WTC11 (cell line): ENCODE results near the gene TTC4. TPM values are rescaled to one million over a fixed set of nuclear protein-coding genes. Genes with fewer than 3 reads are reported as not detected.

Source experiments
- ATAC-seq: fragments of 200-7000 bp; cut with Tn5 transposase; 2 replicates; pipeline ENCODE4 v1.10.0; 2021; ENCODE audit warnings: mild to moderate bottlenecking, moderate library complexity
- CTCF ChIA-PET: fragments of 300-600 bp; sonication (Branson Sonifier 250); formaldehyde crosslinking; loops from one replicate; lab custom pipeline; 2021; ENCODE audit warnings: antibody characterized with exemption; lab: Charles Lee
- POLR2A ChIA-PET: fragments of 350-600 bp; sonication (Branson Sonifier 250); formaldehyde crosslinking; loops from one replicate; lab custom pipeline; 2021; ENCODE audit warnings: antibody characterized with exemption; lab: Charles Lee
- DNase-seq: peaks from one replicate; pipeline ENCODE4 v3.0.0; 2021; ENCODE audit warnings: low spot score
- H3K27ac Mint-ChIP-seq: 2 replicates; pipeline ENCODE4 v1.8.0; 2021; ENCODE audit warnings: mixed read lengths
- H3K27me3 Mint-ChIP-seq: 2 replicates; pipeline ENCODE4 v1.8.0; 2021; ENCODE audit warnings: low read depth, mild to moderate bottlenecking, moderate library complexity, mixed read lengths
- H3K36me3 Mint-ChIP-seq: 2 replicates; pipeline ENCODE4 v1.8.0; 2021; ENCODE audit warnings: mixed read lengths
- H3K4me1 Mint-ChIP-seq: 2 replicates; pipeline ENCODE4 v1.8.0; 2022; ENCODE audit warnings: mixed read lengths
- H3K4me3 Mint-ChIP-seq: 2 replicates; pipeline ENCODE4 v1.8.0; 2021; ENCODE audit warnings: mild to moderate bottlenecking, moderate library complexity, mixed read lengths
- H3K9me3 Mint-ChIP-seq: 2 replicates; pipeline ENCODE4 v1.8.0; 2021; ENCODE audit warnings: mixed read lengths
- EMX1 ChIP-seq: fragments of 250-450 bp; sonication (Bioruptor Pico); IDR thresholded peaks from 2 replicates; pipeline ENCODE4 v1.8.0; 2021; ENCODE audit warnings: mild to moderate bottlenecking
- FOXK1 ChIP-seq: sonication (generic); formaldehyde crosslinking; IDR thresholded peaks from 2 replicates; pipeline ENCODE4 v1.8.0; 2022; ENCODE audit warnings: mild to moderate bottlenecking, moderate library complexity, missing genetic modification reagents
- GTF2I ChIP-seq: fragments of 250-450 bp; sonication (Bioruptor Pico); conservative IDR thresholded peaks from 2 replicates; pipeline ENCODE4 v1.4.0; 2021; ENCODE audit warnings: mild to moderate bottlenecking
- IRF2 ChIP-seq: sonication (generic); formaldehyde crosslinking; IDR thresholded peaks from 2 replicates; pipeline ENCODE4 v1.8.0; 2022; ENCODE audit warnings: low read depth, missing genetic modification reagents, borderline replicate concordance
- MXD4 ChIP-seq: fragments of 250-450 bp; sonication (Bioruptor Pico); IDR thresholded peaks from 2 replicates; pipeline ENCODE4 v1.8.0; 2021; ENCODE audit warnings: mild to moderate bottlenecking, moderate library complexity, borderline replicate concordance
- OVOL2 ChIP-seq: fragments of 250-450 bp; sonication (Bioruptor Pico); IDR thresholded peaks from 2 replicates; pipeline ENCODE4 v1.9.0; 2021; ENCODE audit warnings: mild to moderate bottlenecking, borderline replicate concordance
- RORB ChIP-seq: fragments of 250-450 bp; sonication (Bioruptor Pico); IDR thresholded peaks from 2 replicates; pipeline ENCODE4 v1.9.0; 2021; ENCODE audit warnings: mild to moderate bottlenecking
- SMAD4 ChIP-seq: sonication (generic); formaldehyde crosslinking; IDR thresholded peaks from 2 replicates; pipeline ENCODE4 v1.8.0; 2022; ENCODE audit warnings: mild to moderate bottlenecking, missing genetic modification reagents
- TEAD1 ChIP-seq: sonication (generic); formaldehyde crosslinking; IDR thresholded peaks from 2 replicates; pipeline ENCODE4 v1.8.0; 2022; ENCODE audit warnings: mild to moderate bottlenecking, missing genetic modification reagents
- ZBTB21 ChIP-seq: sonication (generic); formaldehyde crosslinking; IDR thresholded peaks from 2 replicates; pipeline ENCODE4 v1.8.1; 2023; ENCODE audit warnings: mild to moderate bottlenecking, missing genetic modification reagents, borderline replicate concordance
- ZNF317 ChIP-seq: sonication (generic); formaldehyde crosslinking; IDR thresholded peaks from 2 replicates; pipeline ENCODE4 v1.8.1; 2023; ENCODE audit warnings: low read depth, mild to moderate bottlenecking, moderate library complexity, missing genetic modification reagents, borderline replicate concordance
- ZNF416 ChIP-seq: fragments of 250-450 bp; sonication (Bioruptor Pico); IDR thresholded peaks from 2 replicates; pipeline ENCODE4 v1.9.0; 2021; ENCODE audit warnings: mild to moderate bottlenecking, inconsistent platforms
- ZNF423 ChIP-seq: fragments of 250-450 bp; sonication (Bioruptor Pico); IDR thresholded peaks from 2 replicates; pipeline ENCODE4 v2.1.2; 2022; ENCODE audit warnings: mild to moderate bottlenecking, moderate library complexity
- total RNA-seq: library from RNA; stranded (reverse); gene quantifications from 3 replicates; pipeline ENCODE4 v1.2.3, GENCODE V29; 2021
- TF ChIP-seq, protein P1 (sequence below): sonication (generic); formaldehyde crosslinking; conservative IDR thresholded peaks from 2 replicates; pipeline ENCODE4 v1.8.1; 2023; ENCODE audit warnings: mild to moderate bottlenecking, low read depth, missing genetic modification reagents, moderate library complexity
- TF ChIP-seq, protein P2 (sequence below): sonication (generic); formaldehyde crosslinking; IDR thresholded peaks from 2 replicates; pipeline ENCODE4 v1.8.1; 2023; ENCODE audit warnings: mild to moderate bottlenecking, missing genetic modification reagents, borderline replicate concordance
- TF ChIP-seq, protein P3 (sequence below): sonication (generic); formaldehyde crosslinking; IDR thresholded peaks from 2 replicates; pipeline ENCODE4 v1.8.1; 2022; ENCODE audit warnings: low read depth, mild to moderate bottlenecking, moderate library complexity, missing genetic modification reagents, borderline replicate concordance
- TF ChIP-seq, protein P4 (sequence below): sonication (generic); formaldehyde crosslinking; IDR thresholded peaks from 2 replicates; pipeline ENCODE4 v1.8.0; 2022; ENCODE audit warnings: mild to moderate bottlenecking, missing genetic modification reagents
- TF ChIP-seq, protein P5 (sequence below): sonication (generic); formaldehyde crosslinking; IDR thresholded peaks from 2 replicates; pipeline ENCODE4 v1.8.1; 2023; ENCODE audit warnings: mild to moderate bottlenecking, missing genetic modification reagents

TTC4 gene
- total RNA-seq, 1 experiment from 2014 or later, result 18.8 TPM

DNA sequence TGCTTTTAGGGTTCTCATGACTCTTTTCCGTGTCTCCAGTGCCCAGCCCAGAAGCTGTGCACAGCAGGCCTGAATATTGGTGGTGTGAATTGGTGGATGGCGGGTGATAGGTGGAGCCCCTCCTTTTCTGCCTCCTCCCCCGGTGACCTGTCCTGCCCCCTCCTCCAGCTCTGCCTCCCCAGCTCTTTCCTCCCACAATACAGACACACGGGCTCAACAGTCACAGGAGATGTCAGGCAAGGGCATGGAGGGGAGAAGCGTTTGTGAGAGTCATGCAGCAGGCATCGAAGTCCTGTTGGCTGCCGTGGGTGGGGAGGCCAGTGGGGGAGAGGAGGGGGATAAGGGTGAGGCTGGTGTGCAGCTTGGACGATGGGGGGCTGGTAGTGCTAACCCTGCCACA lies 17.3 kb upstream of the TTC4 start:
- Mint-ChIP-seq H3K4me1 (no peaks in the 10 kb centered on the region), H3K4me3 (no peak overlapping the region), H3K36me3 (no peaks in the 10 kb centered on the region), H3K9me3 (no peaks in the 10 kb centered on the region), H3K27ac (no peak overlapping the region), H3K27me3 (peaks cover 3% of the 10 kb centered on the region)
- TF ChIP-seq OVOL2 (CRISPR knock-in tag) (no peak), GTF2I (no peak), ZNF416 (CRISPR knock-in tag) (no peak), EMX1 (CRISPR knock-in tag) (no peak), RORB (no peak), FOXK1 (CRISPR knock-in tag) (no peak), SMAD4 (CRISPR knock-in tag) (no peak), IRF2 (CRISPR knock-in tag) (no peak), ZNF317 (CRISPR knock-in tag) (no peak), ZBTB21 (CRISPR knock-in tag) (no peak), TEAD1 (CRISPR knock-in tag) (no peak), MXD4 (CRISPR knock-in tag) (no peak), ZNF423 (CRISPR knock-in tag) (no peak)
- TF ChIP-seq, protein P1, sequence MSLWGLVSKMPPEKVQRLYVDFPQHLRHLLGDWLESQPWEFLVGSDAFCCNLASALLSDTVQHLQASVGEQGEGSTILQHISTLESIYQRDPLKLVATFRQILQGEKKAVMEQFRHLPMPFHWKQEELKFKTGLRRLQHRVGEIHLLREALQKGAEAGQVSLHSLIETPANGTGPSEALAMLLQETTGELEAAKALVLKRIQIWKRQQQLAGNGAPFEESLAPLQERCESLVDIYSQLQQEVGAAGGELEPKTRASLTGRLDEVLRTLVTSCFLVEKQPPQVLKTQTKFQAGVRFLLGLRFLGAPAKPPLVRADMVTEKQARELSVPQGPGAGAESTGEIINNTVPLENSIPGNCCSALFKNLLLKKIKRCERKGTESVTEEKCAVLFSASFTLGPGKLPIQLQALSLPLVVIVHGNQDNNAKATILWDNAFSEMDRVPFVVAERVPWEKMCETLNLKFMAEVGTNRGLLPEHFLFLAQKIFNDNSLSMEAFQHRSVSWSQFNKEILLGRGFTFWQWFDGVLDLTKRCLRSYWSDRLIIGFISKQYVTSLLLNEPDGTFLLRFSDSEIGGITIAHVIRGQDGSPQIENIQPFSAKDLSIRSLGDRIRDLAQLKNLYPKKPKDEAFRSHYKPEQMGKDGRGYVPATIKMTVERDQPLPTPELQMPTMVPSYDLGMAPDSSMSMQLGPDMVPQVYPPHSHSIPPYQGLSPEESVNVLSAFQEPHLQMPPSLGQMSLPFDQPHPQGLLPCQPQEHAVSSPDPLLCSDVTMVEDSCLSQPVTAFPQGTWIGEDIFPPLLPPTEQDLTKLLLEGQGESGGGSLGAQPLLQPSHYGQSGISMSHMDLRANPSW, result no peak
- TF ChIP-seq, protein P2, sequence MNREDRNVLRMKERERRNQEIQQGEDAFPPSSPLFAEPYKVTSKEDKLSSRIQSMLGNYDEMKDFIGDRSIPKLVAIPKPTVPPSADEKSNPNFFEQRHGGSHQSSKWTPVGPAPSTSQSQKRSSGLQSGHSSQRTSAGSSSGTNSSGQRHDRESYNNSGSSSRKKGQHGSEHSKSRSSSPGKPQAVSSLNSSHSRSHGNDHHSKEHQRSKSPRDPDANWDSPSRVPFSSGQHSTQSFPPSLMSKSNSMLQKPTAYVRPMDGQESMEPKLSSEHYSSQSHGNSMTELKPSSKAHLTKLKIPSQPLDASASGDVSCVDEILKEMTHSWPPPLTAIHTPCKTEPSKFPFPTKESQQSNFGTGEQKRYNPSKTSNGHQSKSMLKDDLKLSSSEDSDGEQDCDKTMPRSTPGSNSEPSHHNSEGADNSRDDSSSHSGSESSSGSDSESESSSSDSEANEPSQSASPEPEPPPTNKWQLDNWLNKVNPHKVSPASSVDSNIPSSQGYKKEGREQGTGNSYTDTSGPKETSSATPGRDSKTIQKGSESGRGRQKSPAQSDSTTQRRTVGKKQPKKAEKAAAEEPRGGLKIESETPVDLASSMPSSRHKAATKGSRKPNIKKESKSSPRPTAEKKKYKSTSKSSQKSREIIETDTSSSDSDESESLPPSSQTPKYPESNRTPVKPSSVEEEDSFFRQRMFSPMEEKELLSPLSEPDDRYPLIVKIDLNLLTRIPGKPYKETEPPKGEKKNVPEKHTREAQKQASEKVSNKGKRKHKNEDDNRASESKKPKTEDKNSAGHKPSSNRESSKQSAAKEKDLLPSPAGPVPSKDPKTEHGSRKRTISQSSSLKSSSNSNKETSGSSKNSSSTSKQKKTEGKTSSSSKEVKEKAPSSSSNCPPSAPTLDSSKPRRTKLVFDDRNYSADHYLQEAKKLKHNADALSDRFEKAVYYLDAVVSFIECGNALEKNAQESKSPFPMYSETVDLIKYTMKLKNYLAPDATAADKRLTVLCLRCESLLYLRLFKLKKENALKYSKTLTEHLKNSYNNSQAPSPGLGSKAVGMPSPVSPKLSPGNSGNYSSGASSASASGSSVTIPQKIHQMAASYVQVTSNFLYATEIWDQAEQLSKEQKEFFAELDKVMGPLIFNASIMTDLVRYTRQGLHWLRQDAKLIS (CRISPR knock-in tag), result no peak
- TF ChIP-seq, protein P3, sequence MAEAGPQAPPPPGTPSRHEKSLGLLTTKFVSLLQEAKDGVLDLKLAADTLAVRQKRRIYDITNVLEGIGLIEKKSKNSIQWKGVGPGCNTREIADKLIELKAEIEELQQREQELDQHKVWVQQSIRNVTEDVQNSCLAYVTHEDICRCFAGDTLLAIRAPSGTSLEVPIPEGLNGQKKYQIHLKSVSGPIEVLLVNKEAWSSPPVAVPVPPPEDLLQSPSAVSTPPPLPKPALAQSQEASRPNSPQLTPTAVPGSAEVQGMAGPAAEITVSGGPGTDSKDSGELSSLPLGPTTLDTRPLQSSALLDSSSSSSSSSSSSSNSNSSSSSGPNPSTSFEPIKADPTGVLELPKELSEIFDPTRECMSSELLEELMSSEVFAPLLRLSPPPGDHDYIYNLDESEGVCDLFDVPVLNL (CRISPR knock-in tag), result no peak
- TF ChIP-seq, protein P4, sequence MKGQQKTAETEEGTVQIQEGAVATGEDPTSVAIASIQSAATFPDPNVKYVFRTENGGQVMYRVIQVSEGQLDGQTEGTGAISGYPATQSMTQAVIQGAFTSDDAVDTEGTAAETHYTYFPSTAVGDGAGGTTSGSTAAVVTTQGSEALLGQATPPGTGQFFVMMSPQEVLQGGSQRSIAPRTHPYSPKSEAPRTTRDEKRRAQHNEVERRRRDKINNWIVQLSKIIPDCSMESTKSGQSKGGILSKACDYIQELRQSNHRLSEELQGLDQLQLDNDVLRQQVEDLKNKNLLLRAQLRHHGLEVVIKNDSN (CRISPR knock-in tag), result no peak
- TF ChIP-seq, protein P5, sequence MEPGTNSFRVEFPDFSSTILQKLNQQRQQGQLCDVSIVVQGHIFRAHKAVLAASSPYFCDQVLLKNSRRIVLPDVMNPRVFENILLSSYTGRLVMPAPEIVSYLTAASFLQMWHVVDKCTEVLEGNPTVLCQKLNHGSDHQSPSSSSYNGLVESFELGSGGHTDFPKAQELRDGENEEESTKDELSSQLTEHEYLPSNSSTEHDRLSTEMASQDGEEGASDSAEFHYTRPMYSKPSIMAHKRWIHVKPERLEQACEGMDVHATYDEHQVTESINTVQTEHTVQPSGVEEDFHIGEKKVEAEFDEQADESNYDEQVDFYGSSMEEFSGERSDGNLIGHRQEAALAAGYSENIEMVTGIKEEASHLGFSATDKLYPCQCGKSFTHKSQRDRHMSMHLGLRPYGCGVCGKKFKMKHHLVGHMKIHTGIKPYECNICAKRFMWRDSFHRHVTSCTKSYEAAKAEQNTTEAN (CRISPR knock-in tag), result no peak
- ChIA-PET CTCF (no interaction called here), POLR2A (no interaction called here)
- DNase-seq, result no peak
- ATAC-seq, result no peak
